ENCODE data around the gene RPL22. TPM values are rescaled to one million over a fixed set of nuclear protein-coding genes. Genes with fewer than 3 reads are reported as not detected.
A peak's percentile ranks its signal among the peaks of the same experiment; 100 is the strongest.

RPL22 gene
- total and polyA plus RNA-seq, 11 donors, result 63.6 to 353 (median 241) TPM

- TF ChIP-seq CTCF (IDR thresholded peaks at IDR 0.05) (no peak), POLR2A (IDR thresholded peaks at IDR 0.05) (no peak)
- Histone ChIP-seq H3K27me3 (no peaks in the 10 kb centered on the region), H3K9me3 (no peaks in the 10 kb centered on the region), H3K27ac (peak overlapping the region in 11 of 12 donors; percentile 56 to 93 (median 84)), H3K4me3 (peak overlapping the region; percentile 77 to 100 (median 89)), H3K36me3 (peaks cover 3 to 39% (median 35%) of the 10 kb centered on the region in 9 donors), H3K4me1 (peaks cover 8 to 28% (median 19%) of the 10 kb centered on the region in 12 donors)
- WGBS, 4 donors, result 1 to 2% (median 1%) methylated on average over 19 to 31 of the region's 31 CpGs
- ATAC-seq, result peak in 2 of 4 donors; percentile 8 to 13
- intact Hi-C loops (cut with DNase I), result loop anchor here in 3 of 10 donors (2.0 to 10.0 kb wide), 4 partner anchors 38 to 146 kb away; partner anchors contain the start of gene ICMT (in 2 of the 3)
- no peak for DNase-seq
Measured at GRCh38 chr1:6198646-6199297, 623 bp downstream of the RPL22 start.

GRCh38 chr1:6197746-6198427 is 1.5 kb downstream of the RPL22 start:
- 62 to 76% (median 70%) methylated on average over 6 of the region's 6 CpGs for WGBS, 4 donors
- Histone ChIP-seq H3K27ac (no peak overlapping the region), H3K4me1 (peaks cover 8 to 28% (median 19%) of the 10 kb centered on the region in 12 donors), H3K27me3 (no peaks in the 10 kb centered on the region), H3K9me3 (no peaks in the 10 kb centered on the region), H3K4me3 (peak overlapping the region in 11 of 12 donors; percentile 77 to 100 (median 89)), H3K36me3 (peaks cover 3 to 48% (median 44%) of the 10 kb centered on the region in 9 donors)
- TF ChIP-seq CTCF (IDR thresholded peaks at IDR 0.05), result no peak
- TF ChIP-seq POLR2A (IDR thresholded peaks at IDR 0.05), result no peak
- DNase-seq, result no peak
- ATAC-seq, result no peak
- intact Hi-C loops (cut with DNase I), result loop anchor here in 3 of 10 donors (2.0 to 10.0 kb wide), 4 partner anchors 39 to 145 kb away; partner anchors contain the start of gene ICMT (in 2 of the 3)

GRCh38 chr1:6191968-6192367 is 7.4 kb downstream of the RPL22 start:
- Histone ChIP-seq H3K36me3 (peaks cover 3 to 99% (median 96%) of the 10 kb centered on the region in 9 donors), H3K4me1 (peaks cover 0 to 4% (median 0%) of the 10 kb centered on the region in 12 donors), H3K9me3 (no peaks in the 10 kb centered on the region), H3K27ac (no peak overlapping the region), H3K27me3 (no peaks in the 10 kb centered on the region), H3K4me3 (no peak overlapping the region)
- ATAC-seq, result no peak
- intact Hi-C loops (cut with DNase I), result loop anchor here in 1 of 10 donors (10.0 kb wide), 1 partner anchor 127 kb away; no protein-coding TSS in a partner anchor
- no peak for DNase-seq
- TF ChIP-seq POLR2A (IDR thresholded peaks at IDR 0.05), result no peak
- TF ChIP-seq CTCF (IDR thresholded peaks at IDR 0.05), result no peak
- WGBS, 4 donors, result 88 to 93% (median 90%) methylated on average over 1 of the region's 1 CpG

- TF ChIP-seq POLR2A (IDR thresholded peaks at IDR 0.05) (no peak), CTCF (IDR thresholded peaks at IDR 0.05) (no peak)
- H3K27ac ChIP-seq, result no peak overlapping the region
- H3K36me3 ChIP-seq, result peaks cover 0 to 86% (median 78%) of the 10 kb centered on the region in 9 donors
- no peak for ATAC-seq
- H3K4me1 ChIP-seq, result no peaks in the 10 kb centered on the region
- no peak for DNase-seq
- H3K9me3 ChIP-seq, result no peaks in the 10 kb centered on the region
- H3K4me3 ChIP-seq, result no peak overlapping the region
- intact Hi-C loops (cut with DNase I), result loop anchor here in 1 of 10 donors (5.0 kb wide), 1 partner anchor 136 kb away; no protein-coding TSS in a partner anchor
- WGBS, 4 donors, result 88 to 95% (median 91%) methylated on average over 8 of the region's 8 CpGs
- H3K27me3 ChIP-seq, result no peaks in the 10 kb centered on the region
Measured at GRCh38 chr1:6188466-6188865, 10.9 kb downstream of the RPL22 start.

Measured in heart left ventricle (tissue), 16 donors.